K562 (cell line): ENCODE data around the gene TBX1. TPM values are rescaled to one million over a fixed set of nuclear protein-coding genes. Genes with fewer than 3 reads are reported as not detected.

Experiments used
- ATAC-seq: fragments of 200-7000 bp; cut with Tn5 transposase; 3 replicates; pipeline ENCODE4 v1.9.1; 2020; ENCODE audit warnings: moderate library complexity
- BruUV-seq: library from RNA; stranded (reverse); fragments of 400-500 nt; replicated peaks from 2 replicates; lab custom pipeline; 2021; lab: Mats Ljungman, UMichigan
- CTCF ChIA-PET: fragments of 300-600 bp; formaldehyde crosslinking; extraction: SDS; loops from one replicate; lab custom pipeline; 2021; ENCODE audit warnings: low intra/inter-chr PET ratio; lab: Yijun Ruan, JAX
- POLR2A ChIA-PET: fragments of 300-600, 350-650 bp; sonication (Branson Sonifier 250); formaldehyde crosslinking; extraction: SDS; loops from one replicate; lab custom pipeline; 2021; ENCODE audit warnings: antibody characterized with exemption, inconsistent platforms; lab: Yijun Ruan, JAX
- DNase-seq, 4 experiments: peaks; one replicate each; pipeline versions ENCODE4 v3.0.0 to v3.0.0-alpha.2; 2011 to 2018; ENCODE audit warnings: low spot score in 3 of 4, mixed read lengths in 3 of 4; ENCODE audit errors: extremely low read depth in 1 of 4
- FAIRE-seq: peaks from 2 replicates; lab custom pipeline; 2011; peaks lifted over from hg19 to GRCh38; lab: Jason Lieb, UNC
- H2AFZ ChIP-seq: 2 replicates; pipeline ENCODE4 v1.6.0; 2011; ENCODE audit warnings: low read depth, low read length, control low read depth, inconsistent platforms
- H3K27ac ChIP-seq: fragments of 200-600 bp; 3 replicates; pipeline ENCODE4 v1.8.0; 2011; ENCODE audit warnings: low read depth, mild to moderate bottlenecking, control low read depth, inconsistent platforms, low read length, moderate library complexity, mixed read lengths; ENCODE audit errors: extremely low read depth
- H3K27me3 ChIP-seq, 2 experiments: fragments of 300-600 bp in 1 of 2; 2 replicates in 1 of 2; 3 replicates in 1 of 2; pipeline versions ENCODE4 v1.6.0 to v1.8.0; 2011; ENCODE audit warnings: inconsistent platforms in 2 of 2, low read length in 2 of 2, mild to moderate bottlenecking in 1 of 2, mixed read lengths in 1 of 2, moderate library complexity in 1 of 2; ENCODE audit not compliant: control insufficient read depth in 2 of 2, insufficient read depth in 2 of 2
- H3K36me3 ChIP-seq: fragments of 300-600 bp; 3 replicates; pipeline ENCODE4 v1.8.0; 2011; ENCODE audit warnings: mild to moderate bottlenecking, low read length, inconsistent platforms; ENCODE audit not compliant: control insufficient read depth, insufficient read depth
- H3K4me1 ChIP-seq, 2 experiments: fragments of 200-600 bp in 1 of 2; replicated peaks in 1 of 2; 2 replicates in 1 of 2; 3 replicates in 1 of 2; pipeline versions ENCODE4 v1.5.1 to v1.8.0; 2011; ENCODE audit warnings: inconsistent platforms in 2 of 2, low read length in 2 of 2, mild to moderate bottlenecking in 1 of 2, mixed read lengths in 1 of 2, moderate library complexity in 1 of 2; ENCODE audit not compliant: control insufficient read depth in 2 of 2, insufficient read depth in 2 of 2
- H3K4me2 ChIP-seq: 2 replicates; pipeline ENCODE4 v1.6.1; 2011; ENCODE audit warnings: low read length, control low read depth, inconsistent platforms, mixed read lengths; ENCODE audit not compliant: insufficient read depth
- H3K4me3 ChIP-seq: fragments of 200-600 bp; sonication (generic), shearing (Covaris generic); 2 replicates; pipeline ENCODE4 v1.5.1; 2016; ENCODE audit warnings: control low read depth, inconsistent platforms
- H3K79me2 ChIP-seq: fragments of 200-600 bp; 3 replicates; pipeline ENCODE4 v1.8.0; 2011; ENCODE audit warnings: low read length, inconsistent platforms; ENCODE audit not compliant: control insufficient read depth, insufficient read depth
- H3K9ac ChIP-seq, 2 experiments: 2 replicates each; pipeline versions ENCODE4 v1.6.0 to v1.6.1; 2011; ENCODE audit warnings: low read depth in 2 of 2, low read length in 2 of 2, control low read depth in 1 of 2, inconsistent platforms in 1 of 2, mild to moderate bottlenecking in 1 of 2, mixed read lengths in 1 of 2; ENCODE audit not compliant: insufficient read depth in 1 of 2
- H3K9me1 ChIP-seq: one replicate; pipeline ENCODE4 v1.6.0; 2011; ENCODE audit warnings: inconsistent platforms, mild to moderate bottlenecking, low read length, moderate library complexity; ENCODE audit not compliant: control insufficient read depth, insufficient read depth
- H3K9me3 ChIP-seq: replicated peaks from 2 replicates; pipeline ENCODE4 v1.5.1; 2011; ENCODE audit warnings: low read depth, low read length, inconsistent platforms; ENCODE audit not compliant: control insufficient read depth, insufficient read depth
- H4K20me1 ChIP-seq: replicated peaks from 2 replicates; pipeline ENCODE4 v1.6.1; 2011; ENCODE audit warnings: low read length, inconsistent platforms, mixed read lengths; ENCODE audit not compliant: control insufficient read depth, insufficient read depth
- BHLHE40 ChIP-seq: IDR thresholded peaks from 2 replicates; pipeline ENCODE4 v1.6.1; 2011; ENCODE audit warnings: low read length, improper control_type of control experiment
- CREB3L1 ChIP-seq: fragments of 450-650 bp; IDR thresholded peaks from 2 replicates; pipeline ENCODE4 v1.6.1; 2014; ENCODE audit warnings: low read depth, mild to moderate bottlenecking, moderate library complexity, borderline replicate concordance
- E2F3 ChIP-seq: fragments of 250-450 bp; sonication (Bioruptor Pico); IDR thresholded peaks from 2 replicates; pipeline ENCODE4 v1.4.0; 2020; ENCODE audit warnings: mild to moderate bottlenecking
- STAT5A ChIP-seq: IDR thresholded peaks from 2 replicates; pipeline ENCODE4 v1.6.1; 2012; ENCODE audit warnings: low read length, inconsistent platforms, borderline replicate concordance
- ZFP36 ChIP-seq: fragments of 150-350 bp; IDR thresholded peaks from 2 replicates; pipeline ENCODE4 v1.6.1; 2018; ENCODE audit warnings: low read length, low read depth; ENCODE audit not compliant: partially characterized antibody
- WGBS: fragments of 100-300 bp; shearing (Covaris generic); methylation state at CpG from one replicate; pipeline ENCODE4 v1.1.6; 2016; ENCODE audit warnings: low coverage, mixed read lengths; ENCODE audit not compliant: insufficient coverage; ENCODE audit errors: missing lambda C conversion rate; 5-methylcytosine and 5-hydroxymethylcytosine counted together
- in situ Hi-C: fragments of 300-500 bp; cut with MboI; formaldehyde crosslinking; loops from 4 replicates; pipeline ENCODE4 v1.15.0; 2018; ENCODE audit warnings: inconsistent platforms, mixed read lengths
- intact Hi-C: fragments of 100-400 bp; cut with micrococcal nuclease; formaldehyde crosslinking; loops from 2 replicates; pipeline ENCODE4 v1.14.2; 2022
- polyA plus RNA-seq, 8 experiments: library from polyadenylated mRNA; depleted of rRNA in 4 of 8; stranded (reverse) in 5 of 8; unstranded in 3 of 8; fragments of >200 nt; fragmentation: Nextera tagmentation in 2 of 8; fragmentation: Illumina TruSeq in 1 of 8; extraction: Ambion mirVana in 2 of 8; extraction: Trizol in 1 of 8; gene quantifications; 2 replicates each; pipeline versions ENCODE4 v1.2.1 to v1.2.3, GENCODE V29; 2011 to 2014; ENCODE audit warnings: inconsistent platforms in 1 of 8, missing spikeins in 1 of 8
- total RNA-seq, 7 experiments: library from RNA; depleted of rRNA in 6 of 7; stranded (reverse); fragments of >200 nt in 6 of 7; fragmentation: Illumina TruSeq in 2 of 7; extraction: Trizol in 2 of 7; gene quantifications; 2 replicates each; pipeline versions ENCODE4 v1.2.1 to v1.2.3, GENCODE V29; 2011 to 2021; ENCODE audit warnings: low replicate concordance in 1 of 7

The TBX1 gene
- total and polyA plus RNA-seq, 9 of the 15 experiments (the other 6 are each of a cell fraction or from before 2014, with no cell fraction given) = 0.07 to 35.0 (median 3.9) TPM

- CTCF ChIA-PET = no interaction called here
- intact Hi-C loops (loop anchor here (5.0 kb wide), 2 partner anchors 159 to 384 kb away; partner anchors contain the start of genes RANBP1 and TRMT2A), in situ Hi-C loops (loop anchor here (5.0 kb wide), 1 partner anchor 179 kb away; no protein-coding TSS in a partner anchor)
- H3K27me3 ChIP-seq = peaks cover 0 to 39% of the 10 kb centered on the region in 2 experiments; a peak in 2 of 5 replicates
- POLR2A ChIA-PET = interaction anchor here (0.7 to 2.4 kb wide), 3 partner anchors 10 to 179 kb away, joined by 4 to 10 read pairs (median 4); partner anchors contain the start of gene GP1BB
- peaks cover 16% of the 10 kb centered on the region for H4K20me1 ChIP-seq
- no peak for DNase-seq
- no peak overlapping the region for H2AFZ ChIP-seq
- no peak overlapping the region for H3K27ac ChIP-seq
- H3K9me1 ChIP-seq = no peaks in the 10 kb centered on the region
- H3K4me1 ChIP-seq = peaks cover 11 to 71% of the 10 kb centered on the region in 2 experiments
- H3K9me3 ChIP-seq = no peaks in the 10 kb centered on the region
- H3K79me2 ChIP-seq = no peaks in the 10 kb centered on the region
- BruUV-seq = no TSS peak
- H3K4me2 ChIP-seq = no peak overlapping the region
- no peak for TF ChIP-seq STAT5A
- TF ChIP-seq ZFP36 = no peak
- TF ChIP-seq BHLHE40 = 0 out of 2 replicates have a peak, but pooled peaks have one; percentile 8
- no peak for TF ChIP-seq E2F3 (CRISPR knock-in tag)
- no peak for TF ChIP-seq CREB3L1
- TF ChIP-seq, all 486 proteins: peak for 1
- no peak for ATAC-seq
- no peak for FAIRE-seq
- Histone ChIP-seq H3K9ac (peak overlapping the region in 1 of 2 experiments; percentile 50; a peak in 1 of 4 replicates), H3K36me3 (no peaks in the 10 kb centered on the region), H3K4me3 (no peak overlapping the region)
- 10% methylated on average over 5 of the region's 5 CpGs for WGBS
Observed at GRCh38 chr22:19733755-19734154, 26.8 kb upstream of the TBX1 start.
